ENCODE measurements around the gene NACA2.

DNA sequence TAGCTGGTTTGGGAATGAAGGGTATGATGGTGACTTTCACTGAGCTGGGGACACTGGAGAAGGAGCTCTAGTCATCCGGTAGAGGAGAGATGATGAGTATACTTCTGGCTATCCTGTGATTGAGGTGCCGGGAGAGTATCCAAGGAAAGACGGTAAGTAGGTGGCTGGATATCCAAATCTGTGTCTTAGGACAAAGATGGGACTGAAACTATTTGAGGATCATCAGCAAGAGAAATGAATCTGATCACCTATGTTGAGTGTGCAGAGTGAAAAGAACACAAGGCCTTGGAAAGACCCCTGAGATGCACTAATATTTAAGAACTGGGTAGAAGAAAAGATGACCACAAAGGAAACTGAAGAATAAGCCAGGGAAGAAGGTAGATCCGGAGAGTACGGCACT is 1.0 kb downstream of the NACA2 start:
- TF ChIP-seq, protein P1, sequence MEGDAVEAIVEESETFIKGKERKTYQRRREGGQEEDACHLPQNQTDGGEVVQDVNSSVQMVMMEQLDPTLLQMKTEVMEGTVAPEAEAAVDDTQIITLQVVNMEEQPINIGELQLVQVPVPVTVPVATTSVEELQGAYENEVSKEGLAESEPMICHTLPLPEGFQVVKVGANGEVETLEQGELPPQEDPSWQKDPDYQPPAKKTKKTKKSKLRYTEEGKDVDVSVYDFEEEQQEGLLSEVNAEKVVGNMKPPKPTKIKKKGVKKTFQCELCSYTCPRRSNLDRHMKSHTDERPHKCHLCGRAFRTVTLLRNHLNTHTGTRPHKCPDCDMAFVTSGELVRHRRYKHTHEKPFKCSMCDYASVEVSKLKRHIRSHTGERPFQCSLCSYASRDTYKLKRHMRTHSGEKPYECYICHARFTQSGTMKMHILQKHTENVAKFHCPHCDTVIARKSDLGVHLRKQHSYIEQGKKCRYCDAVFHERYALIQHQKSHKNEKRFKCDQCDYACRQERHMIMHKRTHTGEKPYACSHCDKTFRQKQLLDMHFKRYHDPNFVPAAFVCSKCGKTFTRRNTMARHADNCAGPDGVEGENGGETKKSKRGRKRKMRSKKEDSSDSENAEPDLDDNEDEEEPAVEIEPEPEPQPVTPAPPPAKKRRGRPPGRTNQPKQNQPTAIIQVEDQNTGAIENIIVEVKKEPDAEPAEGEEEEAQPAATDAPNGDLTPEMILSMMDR (IDR thresholded peaks at IDR 0.05) = no peak
- no peak for TF ChIP-seq ZFX (IDR thresholded peaks at IDR 0.05; ENCODE audit: borderline replicate concordance)
